Mesothelial cell of epicardium (in vitro differentiated cells): ENCODE data around the gene TMX2. TPM values are rescaled to one million over a fixed set of nuclear protein-coding genes. Genes with fewer than 3 reads are reported as not detected.
"Not testable (repeated sequence)": the region's sequence is repeated elsewhere in the genome, so short reads cannot be mapped to it uniquely, and the experiment has no call there.

Source experiments
- DNase-seq, 2 experiments: peaks; one replicate each; pipeline ENCODE4 v3.0.0; 2021; ENCODE audit warnings: low spot score in 2 of 2; ENCODE audit not compliant: unreplicated experiment in 2 of 2
- H3K27ac Mint-ChIP-seq: 2 replicates; pipeline ENCODE4 v1.8.0; 2021; ENCODE audit warnings: mixed read lengths
- H3K27me3 Mint-ChIP-seq: 2 replicates; pipeline ENCODE4 v1.8.0; 2021; ENCODE audit warnings: low read depth, mixed read lengths
- H3K36me3 Mint-ChIP-seq: 2 replicates; pipeline ENCODE4 v1.8.0; 2021; ENCODE audit warnings: mixed read lengths
- H3K4me1 Mint-ChIP-seq: 2 replicates; pipeline ENCODE4 v1.8.0; 2021; ENCODE audit warnings: mixed read lengths
- H3K4me3 Mint-ChIP-seq: 2 replicates; pipeline ENCODE4 v1.8.0; 2021; ENCODE audit warnings: mild to moderate bottlenecking, moderate library complexity, mixed read lengths
- H3K9me3 Mint-ChIP-seq: 2 replicates; pipeline ENCODE4 v1.8.0; 2021; ENCODE audit warnings: mixed read lengths
- total RNA-seq: library from RNA; stranded (reverse); gene quantifications from 3 replicates; pipeline ENCODE4 v1.2.1, GENCODE V29; 2021
- TF ChIP-seq, protein P1 (sequence below): fragments of 200-600 bp; sonication (generic); IDR thresholded peaks from one replicate; pipeline ENCODE4 v1.5.0; 2021; ENCODE audit warnings: antibody characterized with exemption; ENCODE audit not compliant: unreplicated experiment

TMX2 gene
- total RNA-seq, 1 donor from 2014 or later, result 62.8 TPM

DNA sequence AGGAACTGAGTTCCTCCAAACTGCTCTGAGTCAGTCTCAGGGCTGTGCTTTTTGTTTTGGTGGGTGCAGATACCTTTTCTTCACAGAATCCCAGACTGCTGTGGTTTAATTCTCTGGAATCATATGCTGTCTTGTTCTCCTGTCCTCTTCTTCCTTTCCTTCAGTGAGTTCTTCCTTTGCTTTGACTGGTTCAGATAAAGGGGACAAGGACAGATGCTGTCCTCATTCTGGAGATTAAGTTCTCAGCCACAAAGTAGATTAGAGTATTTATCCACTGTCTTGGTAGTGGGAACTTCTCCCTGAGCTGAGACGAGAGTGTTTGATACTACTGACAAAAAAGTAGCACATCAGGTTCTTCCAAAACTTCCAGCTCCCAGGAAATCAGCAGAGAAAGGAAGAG, 31.2 kb upstream of the TMX2 start:
- Mint-ChIP-seq H3K4me3 (no peak overlapping the region), H3K9me3 (no peaks in the 10 kb centered on the region), H3K27ac (no peak overlapping the region), H3K36me3 (peaks cover 26% of the 10 kb centered on the region), H3K27me3 (no peaks in the 10 kb centered on the region), H3K4me1 (no peaks in the 10 kb centered on the region)
- DNase-seq, result no peak
- TF ChIP-seq, protein P1, sequence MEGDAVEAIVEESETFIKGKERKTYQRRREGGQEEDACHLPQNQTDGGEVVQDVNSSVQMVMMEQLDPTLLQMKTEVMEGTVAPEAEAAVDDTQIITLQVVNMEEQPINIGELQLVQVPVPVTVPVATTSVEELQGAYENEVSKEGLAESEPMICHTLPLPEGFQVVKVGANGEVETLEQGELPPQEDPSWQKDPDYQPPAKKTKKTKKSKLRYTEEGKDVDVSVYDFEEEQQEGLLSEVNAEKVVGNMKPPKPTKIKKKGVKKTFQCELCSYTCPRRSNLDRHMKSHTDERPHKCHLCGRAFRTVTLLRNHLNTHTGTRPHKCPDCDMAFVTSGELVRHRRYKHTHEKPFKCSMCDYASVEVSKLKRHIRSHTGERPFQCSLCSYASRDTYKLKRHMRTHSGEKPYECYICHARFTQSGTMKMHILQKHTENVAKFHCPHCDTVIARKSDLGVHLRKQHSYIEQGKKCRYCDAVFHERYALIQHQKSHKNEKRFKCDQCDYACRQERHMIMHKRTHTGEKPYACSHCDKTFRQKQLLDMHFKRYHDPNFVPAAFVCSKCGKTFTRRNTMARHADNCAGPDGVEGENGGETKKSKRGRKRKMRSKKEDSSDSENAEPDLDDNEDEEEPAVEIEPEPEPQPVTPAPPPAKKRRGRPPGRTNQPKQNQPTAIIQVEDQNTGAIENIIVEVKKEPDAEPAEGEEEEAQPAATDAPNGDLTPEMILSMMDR, result no peak

DNA sequence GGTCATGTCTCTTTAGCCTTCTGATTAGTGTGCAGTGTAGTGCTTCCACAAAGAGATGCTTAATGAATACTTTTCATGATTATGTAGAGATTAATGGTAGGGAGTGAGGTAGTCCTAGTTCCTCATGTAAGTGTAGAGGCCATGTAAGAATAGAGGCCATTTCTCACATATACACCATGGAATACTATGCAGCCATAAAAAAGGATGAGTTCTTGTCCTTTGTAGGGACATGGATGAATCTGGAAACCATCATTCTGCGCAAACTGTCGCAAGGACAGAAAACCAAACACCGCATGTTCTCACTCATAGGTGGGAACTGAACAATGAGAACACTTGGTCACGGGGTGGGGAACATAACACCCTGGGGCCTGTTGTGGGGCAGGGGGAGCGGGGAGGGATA, 21.9 kb upstream of the TMX2 start:
- H3K4me1 Mint-ChIP-seq, H3K27me3 Mint-ChIP-seq, H3K27ac Mint-ChIP-seq, H3K4me3 Mint-ChIP-seq, DNase-seq, H3K9me3 Mint-ChIP-seq: not testable (repeated sequence)
- H3K36me3 Mint-ChIP-seq, result peaks cover 30% of the 10 kb centered on the region

DNA sequence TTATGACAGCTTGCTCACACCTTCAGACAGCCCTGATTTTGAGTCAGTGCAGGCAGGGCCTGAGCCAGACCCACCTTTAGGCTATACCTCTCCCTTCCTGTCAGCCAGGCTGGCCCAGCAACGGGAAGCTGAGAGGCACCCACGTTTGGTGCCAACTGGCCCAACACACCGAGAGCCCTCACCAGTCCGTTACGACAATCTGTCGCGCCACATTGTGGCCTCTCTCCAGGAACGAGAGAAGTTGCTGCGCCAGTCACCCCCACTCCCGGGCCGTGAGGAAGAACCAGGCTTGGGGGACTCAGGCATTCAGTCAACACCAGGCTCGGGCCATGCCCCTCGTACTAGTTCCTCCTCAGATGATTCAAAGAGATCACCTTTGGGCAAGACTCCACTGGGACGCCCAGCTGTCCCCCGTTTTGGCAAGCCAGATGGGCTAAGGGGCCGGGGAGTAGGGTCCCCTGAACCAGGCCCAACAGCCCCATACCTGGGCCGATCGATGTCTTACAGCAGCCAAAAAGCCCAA, 13.5 kb upstream of the TMX2 start:
- no peak overlapping the region for H3K27ac Mint-ChIP-seq
- no peaks in the 10 kb centered on the region for H3K4me1 Mint-ChIP-seq
- no peaks in the 10 kb centered on the region for H3K9me3 Mint-ChIP-seq
- no peak overlapping the region for H3K4me3 Mint-ChIP-seq
- TF ChIP-seq, protein P1, result no peak
- no peaks in the 10 kb centered on the region for H3K27me3 Mint-ChIP-seq
- no peak for DNase-seq
- peaks cover 37% of the 10 kb centered on the region for H3K36me3 Mint-ChIP-seq

DNA sequence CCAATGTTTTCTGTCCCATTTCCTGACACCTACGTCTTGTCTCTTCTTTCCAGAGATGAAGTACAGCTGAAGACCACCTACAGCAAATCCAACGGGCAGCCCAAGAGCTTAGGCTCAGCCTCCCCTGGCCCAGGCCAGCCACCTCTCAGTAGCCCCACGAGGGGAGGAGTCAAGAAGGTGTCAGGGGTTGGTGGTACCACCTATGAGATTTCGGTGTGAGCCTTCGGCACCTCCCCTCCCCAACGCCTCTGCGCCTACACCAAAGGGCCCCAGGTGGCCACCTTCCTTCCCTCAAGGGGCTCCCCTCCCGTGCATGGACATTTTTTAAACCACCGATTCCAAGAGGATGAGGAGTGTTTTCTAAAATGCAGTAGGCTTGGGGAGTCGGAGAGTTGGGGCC, 12.6 kb upstream of the TMX2 start:
- H3K4me3 Mint-ChIP-seq, result no peak overlapping the region
- TF ChIP-seq, protein P1, result no peak
- H3K27ac Mint-ChIP-seq, result no peak overlapping the region
- H3K9me3 Mint-ChIP-seq, result no peaks in the 10 kb centered on the region
- no peak for DNase-seq
- H3K4me1 Mint-ChIP-seq, result no peaks in the 10 kb centered on the region
- H3K27me3 Mint-ChIP-seq, result no peaks in the 10 kb centered on the region
- peaks cover 42% of the 10 kb centered on the region for H3K36me3 Mint-ChIP-seq

DNA sequence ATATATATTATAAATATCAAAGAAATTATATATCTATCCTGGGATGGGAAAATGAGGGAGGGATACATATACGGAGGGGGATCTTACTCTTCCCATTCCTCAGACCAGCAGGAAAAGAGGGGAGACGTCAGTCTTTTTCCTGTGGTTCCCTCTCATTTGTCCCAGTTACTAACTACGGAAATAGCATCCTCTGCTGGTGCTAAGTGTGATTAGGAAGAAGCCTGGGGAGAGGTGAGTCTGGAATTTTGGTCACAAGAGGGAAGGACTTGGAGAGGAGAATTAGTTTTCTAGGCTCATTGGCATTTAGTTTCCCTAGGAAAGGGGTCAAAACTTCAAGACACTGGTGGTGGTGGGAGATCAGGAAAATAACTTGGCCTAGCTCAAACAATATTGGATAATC, 12.0 kb upstream of the TMX2 start:
- peaks cover 42% of the 10 kb centered on the region for H3K36me3 Mint-ChIP-seq

DNA sequence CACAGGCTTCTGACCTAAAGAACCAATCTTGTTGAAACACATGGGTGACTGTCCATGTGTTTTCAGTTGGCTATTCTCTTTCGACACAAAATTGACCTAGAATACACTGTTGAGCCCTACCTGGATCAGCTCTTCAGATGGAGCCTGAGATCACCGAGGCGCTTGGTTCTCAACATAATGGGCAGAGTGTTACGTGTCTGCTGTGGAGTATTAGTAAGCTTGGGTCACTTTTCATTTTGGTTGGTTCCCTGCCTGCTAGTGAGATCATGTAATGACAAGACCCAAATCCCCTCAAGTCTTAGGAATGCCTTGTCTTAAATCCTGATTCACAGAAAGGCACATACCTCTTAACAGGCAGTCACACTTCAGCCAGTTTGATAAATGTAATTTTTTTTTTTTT, 9.1 kb upstream of the TMX2 start:
- Mint-ChIP-seq H3K27me3 (no peaks in the 10 kb centered on the region), H3K27ac (no peak overlapping the region), H3K4me3 (no peak overlapping the region), H3K9me3 (no peaks in the 10 kb centered on the region), H3K36me3 (peaks cover 34% of the 10 kb centered on the region), H3K4me1 (no peaks in the 10 kb centered on the region)
- TF ChIP-seq, protein P1, result no peak
- DNase-seq, result no peak

More for the DNA sequence above, 12.0 kb upstream of the TMX2 start:
- no peak overlapping the region for H3K4me3 Mint-ChIP-seq
- no peak overlapping the region for H3K27ac Mint-ChIP-seq
- no peak for DNase-seq
- H3K4me1 Mint-ChIP-seq, result no peaks in the 10 kb centered on the region
- H3K9me3 Mint-ChIP-seq, result no peaks in the 10 kb centered on the region
- H3K27me3 Mint-ChIP-seq, result no peaks in the 10 kb centered on the region
- TF ChIP-seq, protein P1, result no peak
